HepG2 (cell line): ENCODE results near the gene PMIS2. TPM values are rescaled to one million over a fixed set of nuclear protein-coding genes. Genes with fewer than 3 reads are reported as not detected.
A peak's percentile ranks its signal among the peaks of the same experiment; 100 is the strongest.

Experiments used
- FOXJ3 ChIP-seq: sonication (generic); formaldehyde crosslinking; IDR thresholded peaks from 2 replicates; pipeline ENCODE4 v1.4.0; 2020; ENCODE audit warnings: missing genetic modification reagents, mild to moderate bottlenecking, borderline replicate concordance
- KDM2A ChIP-seq: sonication (generic); formaldehyde crosslinking; IDR thresholded peaks from 2 replicates; pipeline ENCODE4 v1.4.0; 2020; ENCODE audit warnings: low read depth, missing genetic modification reagents, borderline replicate concordance
- MATR3 ChIP-seq: sonication (generic); formaldehyde crosslinking; IDR thresholded peaks from 2 replicates; pipeline ENCODE4 v1.4.0; 2020; ENCODE audit warnings: missing genetic modification reagents
- RAD51 ChIP-seq: fragments of 450-650 bp; IDR thresholded peaks from 2 replicates; pipeline ENCODE4 v1.6.1; 2016; ENCODE audit warnings: borderline replicate concordance
- XRCC5 ChIP-seq: fragments of 200-400 bp; formaldehyde crosslinking; optimal IDR thresholded peaks from 2 replicates; pipeline ENCODE3; 2017; ENCODE audit warnings: mild to moderate bottlenecking, low read length
- ZNF33B ChIP-seq: sonication (generic); formaldehyde crosslinking; IDR thresholded peaks from 2 replicates; pipeline ENCODE4 v1.5.1; 2020; ENCODE audit warnings: mild to moderate bottlenecking, missing genetic modification reagents
- ZNF451 ChIP-seq: sonication (generic); formaldehyde crosslinking; IDR thresholded peaks from 2 replicates; pipeline ENCODE4 v1.5.0; 2020; ENCODE audit warnings: mild to moderate bottlenecking, missing genetic modification reagents
- ZNF616 ChIP-seq: sonication (generic); formaldehyde crosslinking; IDR thresholded peaks from 2 replicates; pipeline ENCODE4 v1.5.0; 2020; ENCODE audit warnings: low read depth, mild to moderate bottlenecking, missing genetic modification reagents
- polyA plus RNA-seq, 8 experiments: library from polyadenylated mRNA; depleted of rRNA in 3 of 8; stranded (reverse) in 7 of 8; unstranded in 1 of 8; fragments of >200 nt; fragmentation: Illumina TruSeq in 4 of 8; extraction: Trizol in 4 of 8; gene quantifications; 2 replicates each; pipeline versions ENCODE4 v1.2.1 to v1.2.3, GENCODE V29; 2011 to 2016; ENCODE audit warnings: low read depth in 4 of 8, missing spikeins in 1 of 8, mixed read lengths in 1 of 8; ENCODE audit not compliant: insufficient read depth in 1 of 8
- total RNA-seq, 5 experiments: library from RNA; depleted of rRNA; stranded (reverse); fragments of >200 nt; fragmentation: Illumina TruSeq; extraction: Trizol; gene quantifications; 2 replicates each; pipeline ENCODE4 v1.2.3, GENCODE V29; 2016; ENCODE audit warnings: low read depth in 1 of 5
- TF ChIP-seq, protein P1 (sequence below): sonication (generic); formaldehyde crosslinking; IDR thresholded peaks from 2 replicates; pipeline ENCODE4 v1.4.0; 2020; ENCODE audit warnings: mild to moderate bottlenecking, missing genetic modification reagents
- TF ChIP-seq, protein P2 (sequence below), 2 experiments: sonication (generic) in 1 of 2; formaldehyde crosslinking in 1 of 2; IDR thresholded peaks; 2 replicates each; pipeline versions ENCODE4 v1.4.0 to v1.6.1; 2016 to 2020; ENCODE audit warnings: borderline replicate concordance in 1 of 2, low read depth in 1 of 2, mild to moderate bottlenecking in 1 of 2, missing genetic modification reagents in 1 of 2
- TF ChIP-seq, protein P3 (sequence below): sonication (generic); formaldehyde crosslinking; IDR thresholded peaks from 2 replicates; pipeline ENCODE4 v1.8.0; 2022; ENCODE audit warnings: low read depth, missing genetic modification reagents
- TF ChIP-seq, protein P4 (sequence below): sonication (generic); formaldehyde crosslinking; IDR thresholded peaks from 2 replicates; pipeline ENCODE4 v1.9.0; 2021; ENCODE audit warnings: missing genetic modification reagents, borderline replicate concordance

The PMIS2 gene
- total and polyA plus RNA-seq, 2 of the 13 experiments (the other 11 are each of a cell fraction or from before 2014, with no cell fraction given) = not detected

DNA sequence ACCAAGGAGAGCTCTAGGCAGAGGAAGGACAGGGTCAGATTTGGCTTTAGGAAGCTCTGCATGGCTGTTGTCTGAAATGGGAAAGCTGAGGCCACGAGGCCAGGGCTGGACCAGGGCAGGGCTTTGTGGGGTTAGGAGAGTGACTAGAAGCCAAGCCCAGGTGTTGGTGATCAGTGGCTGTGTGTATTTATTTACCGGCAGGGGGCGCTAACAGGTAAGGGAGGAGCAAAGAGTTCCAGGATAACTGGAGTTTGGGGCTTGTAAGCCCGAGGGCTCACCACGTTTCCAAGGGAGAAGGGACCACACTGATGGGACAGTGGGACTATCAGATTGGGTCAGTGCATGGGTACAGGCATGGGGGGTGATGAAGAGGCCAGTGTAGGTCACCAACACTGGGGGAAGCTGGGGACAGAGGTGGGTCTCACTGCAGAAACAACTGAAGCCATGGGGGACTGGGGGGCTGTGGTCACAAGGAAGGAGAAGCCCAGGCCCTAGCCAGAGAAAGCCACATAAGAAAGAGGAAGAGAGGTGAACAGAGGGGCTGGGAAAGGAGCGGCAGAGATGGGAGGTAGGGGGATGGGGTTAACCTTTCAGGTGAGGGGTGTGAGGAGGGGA is 36.7 kb upstream of the PMIS2 start (continued):
- TF ChIP-seq, protein P1, sequence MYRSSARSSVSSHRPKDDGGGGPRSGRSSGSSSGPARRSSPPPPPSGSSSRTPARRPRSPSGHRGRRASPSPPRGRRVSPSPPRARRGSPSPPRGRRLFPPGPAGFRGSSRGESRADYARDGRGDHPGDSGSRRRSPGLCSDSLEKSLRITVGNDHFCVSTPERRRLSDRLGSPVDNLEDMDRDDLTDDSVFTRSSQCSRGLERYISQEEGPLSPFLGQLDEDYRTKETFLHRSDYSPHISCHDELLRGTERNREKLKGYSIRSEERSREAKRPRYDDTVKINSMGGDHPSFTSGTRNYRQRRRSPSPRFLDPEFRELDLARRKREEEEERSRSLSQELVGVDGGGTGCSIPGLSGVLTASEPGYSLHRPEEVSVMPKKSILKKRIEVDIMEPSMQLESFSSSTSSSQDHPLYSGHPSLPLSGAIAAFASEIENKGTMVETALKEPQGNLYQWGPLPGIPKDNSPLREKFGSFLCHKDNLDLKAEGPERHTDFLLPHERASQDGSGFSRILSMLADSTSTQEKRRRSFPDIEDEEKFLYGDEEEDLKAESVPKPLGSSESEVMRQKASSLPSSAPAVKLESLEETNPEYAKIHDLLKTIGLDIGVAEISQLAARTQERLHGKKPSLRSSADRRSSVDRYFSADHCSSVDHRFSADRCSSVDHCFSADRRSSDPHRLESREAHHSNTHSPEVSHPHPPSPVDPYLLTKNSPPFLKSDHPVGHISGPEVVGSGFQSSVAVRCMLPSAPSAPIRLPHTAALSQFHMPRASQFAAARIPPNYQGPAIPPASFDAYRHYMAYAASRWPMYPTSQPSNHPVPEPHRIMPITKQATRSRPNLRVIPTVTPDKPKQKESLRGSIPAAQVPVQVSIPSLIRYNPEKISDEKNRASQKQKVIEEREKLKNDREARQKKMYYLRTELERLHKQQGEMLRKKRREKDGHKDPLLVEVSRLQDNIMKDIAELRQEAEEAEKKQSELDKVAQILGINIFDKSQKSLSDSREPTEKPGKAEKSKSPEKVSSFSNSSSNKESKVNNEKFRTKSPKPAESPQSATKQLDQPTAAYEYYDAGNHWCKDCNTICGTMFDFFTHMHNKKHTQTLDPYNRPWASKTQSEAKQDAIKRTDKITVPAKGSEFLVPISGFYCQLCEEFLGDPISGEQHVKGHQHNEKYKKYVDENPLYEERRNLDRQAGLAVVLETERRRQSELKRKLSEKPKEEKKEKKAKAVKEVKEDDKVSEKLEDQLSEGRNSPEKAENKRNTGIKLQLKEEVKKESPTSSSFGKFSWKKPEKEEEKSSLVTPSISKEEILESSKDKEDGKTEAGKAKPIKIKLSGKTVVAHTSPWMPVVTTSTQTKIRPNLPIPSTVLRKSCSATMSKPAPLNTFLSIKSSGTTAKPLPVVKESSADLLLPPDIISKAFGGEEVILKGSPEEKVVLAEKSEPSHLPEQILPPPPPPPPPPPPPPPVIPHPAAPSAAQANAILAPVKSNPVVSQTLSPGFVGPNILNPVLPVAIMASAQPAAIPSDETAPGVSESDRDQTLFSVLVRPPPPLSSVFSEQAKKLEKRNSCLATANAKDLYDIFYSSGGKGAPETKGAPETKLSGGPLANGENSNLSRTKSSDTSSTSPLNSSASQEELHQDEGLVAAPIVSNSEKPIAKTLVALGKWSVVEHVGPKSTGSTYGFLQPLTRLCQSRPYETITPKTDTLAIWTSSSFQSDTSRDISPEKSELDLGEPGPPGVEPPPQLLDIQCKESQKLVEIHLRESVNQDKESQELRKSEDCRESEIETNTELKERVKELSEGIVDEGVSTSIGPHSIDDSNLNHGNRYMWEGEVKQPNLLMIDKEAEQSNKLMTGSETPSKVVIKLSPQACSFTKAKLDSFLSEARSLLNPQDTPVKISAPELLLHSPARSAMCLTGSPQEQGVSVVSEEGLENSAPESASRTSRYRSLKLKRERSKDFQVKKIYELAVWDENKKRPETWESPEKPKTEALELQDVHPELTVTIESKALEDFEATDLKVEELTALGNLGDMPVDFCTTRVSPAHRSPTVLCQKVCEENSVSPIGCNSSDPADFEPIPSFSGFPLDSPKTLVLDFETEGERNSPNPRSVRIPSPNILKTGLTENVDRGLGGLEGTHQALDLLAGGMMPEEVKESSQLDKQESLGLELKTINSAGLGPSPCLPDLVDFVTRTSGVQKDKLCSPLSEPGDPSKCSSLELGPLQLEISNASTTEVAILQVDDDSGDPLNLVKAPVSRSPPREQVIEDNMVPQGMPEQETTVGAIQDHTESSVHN (CRISPR knock-in tag) = 0 out of 2 replicates have a peak, but pooled peaks have one; percentile 47
- TF ChIP-seq ZNF33B (CRISPR knock-in tag) (0 out of 2 replicates have a peak, but pooled peaks have one; percentile 44), MATR3 (CRISPR knock-in tag) (no peak), KDM2A (CRISPR knock-in tag) (no peak), ZNF451 (CRISPR knock-in tag) (no peak), XRCC5 (peak; percentile 64), ZNF616 (CRISPR knock-in tag) (no peak), RAD51 (no peak), FOXJ3 (CRISPR knock-in tag) (no peak)
- TF ChIP-seq, protein P2, sequence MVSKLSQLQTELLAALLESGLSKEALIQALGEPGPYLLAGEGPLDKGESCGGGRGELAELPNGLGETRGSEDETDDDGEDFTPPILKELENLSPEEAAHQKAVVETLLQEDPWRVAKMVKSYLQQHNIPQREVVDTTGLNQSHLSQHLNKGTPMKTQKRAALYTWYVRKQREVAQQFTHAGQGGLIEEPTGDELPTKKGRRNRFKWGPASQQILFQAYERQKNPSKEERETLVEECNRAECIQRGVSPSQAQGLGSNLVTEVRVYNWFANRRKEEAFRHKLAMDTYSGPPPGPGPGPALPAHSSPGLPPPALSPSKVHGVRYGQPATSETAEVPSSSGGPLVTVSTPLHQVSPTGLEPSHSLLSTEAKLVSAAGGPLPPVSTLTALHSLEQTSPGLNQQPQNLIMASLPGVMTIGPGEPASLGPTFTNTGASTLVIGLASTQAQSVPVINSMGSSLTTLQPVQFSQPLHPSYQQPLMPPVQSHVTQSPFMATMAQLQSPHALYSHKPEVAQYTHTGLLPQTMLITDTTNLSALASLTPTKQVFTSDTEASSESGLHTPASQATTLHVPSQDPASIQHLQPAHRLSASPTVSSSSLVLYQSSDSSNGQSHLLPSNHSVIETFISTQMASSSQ (IDR thresholded peaks at IDR 0.05; ENCODE audit: low read depth) = no peak
- TF ChIP-seq, protein P2 (CRISPR knock-in tag; IDR thresholded peaks at IDR 0.05; ENCODE audit: borderline replicate concordance) = no peak
- TF ChIP-seq, protein P3, sequence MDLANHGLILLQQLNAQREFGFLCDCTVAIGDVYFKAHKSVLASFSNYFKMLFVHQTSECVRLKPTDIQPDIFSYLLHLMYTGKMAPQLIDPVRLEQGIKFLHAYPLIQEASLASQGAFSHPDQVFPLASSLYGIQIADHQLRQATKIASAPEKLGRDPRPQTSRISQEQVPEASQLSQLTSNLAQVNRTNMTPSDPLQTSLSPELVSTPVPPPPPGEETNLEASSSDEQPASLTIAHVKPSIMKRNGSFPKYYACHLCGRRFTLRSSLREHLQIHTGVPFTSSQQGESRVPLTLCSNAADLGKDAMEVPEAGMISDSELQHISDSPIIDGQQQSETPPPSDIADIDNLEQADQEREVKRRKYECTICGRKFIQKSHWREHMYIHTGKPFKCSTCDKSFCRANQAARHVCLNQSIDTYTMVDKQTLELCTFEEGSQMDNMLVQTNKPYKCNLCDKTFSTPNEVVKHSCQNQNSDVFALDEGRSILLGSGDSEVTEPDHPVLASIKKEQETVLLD (CRISPR knock-in tag) = no peak
- TF ChIP-seq, protein P4, sequence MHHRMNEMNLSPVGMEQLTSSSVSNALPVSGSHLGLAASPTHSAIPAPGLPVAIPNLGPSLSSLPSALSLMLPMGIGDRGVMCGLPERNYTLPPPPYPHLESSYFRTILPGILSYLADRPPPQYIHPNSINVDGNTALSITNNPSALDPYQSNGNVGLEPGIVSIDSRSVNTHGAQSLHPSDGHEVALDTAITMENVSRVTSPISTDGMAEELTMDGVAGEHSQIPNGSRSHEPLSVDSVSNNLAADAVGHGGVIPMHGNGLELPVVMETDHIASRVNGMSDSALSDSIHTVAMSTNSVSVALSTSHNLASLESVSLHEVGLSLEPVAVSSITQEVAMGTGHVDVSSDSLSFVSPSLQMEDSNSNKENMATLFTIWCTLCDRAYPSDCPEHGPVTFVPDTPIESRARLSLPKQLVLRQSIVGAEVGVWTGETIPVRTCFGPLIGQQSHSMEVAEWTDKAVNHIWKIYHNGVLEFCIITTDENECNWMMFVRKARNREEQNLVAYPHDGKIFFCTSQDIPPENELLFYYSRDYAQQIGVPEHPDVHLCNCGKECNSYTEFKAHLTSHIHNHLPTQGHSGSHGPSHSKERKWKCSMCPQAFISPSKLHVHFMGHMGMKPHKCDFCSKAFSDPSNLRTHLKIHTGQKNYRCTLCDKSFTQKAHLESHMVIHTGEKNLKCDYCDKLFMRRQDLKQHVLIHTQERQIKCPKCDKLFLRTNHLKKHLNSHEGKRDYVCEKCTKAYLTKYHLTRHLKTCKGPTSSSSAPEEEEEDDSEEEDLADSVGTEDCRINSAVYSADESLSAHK (CRISPR knock-in tag) = no peak
